MV-4-11 (cell line): ENCODE measurements around the gene MAPKAPK3.

ENCODE experiments used
- DNase-seq: peaks from one replicate; lab custom pipeline; 2025; lab: John Stamatoyannopoulos, UW

The MAPKAPK3 gene

GRCh38 chr3:50617096-50617791, at the start of gene MAPKAPK3:
Gene MAPKAPK3 (plus strand): TSS chr3:50617151. CDS start chr3:50617566, 415 bp downstream.
- peak; percentile 49 for DNase-seq

GRCh38 chr3:50567386-50568167, 49.4 kb upstream of the MAPKAPK3 start, which contains the start of gene C3orf18:
Gene C3orf18 (minus strand): TSS chr3:50567747. CDS start chr3:50565699, 2,048 bp downstream.
- peak; percentile 83 for DNase-seq

DNA sequence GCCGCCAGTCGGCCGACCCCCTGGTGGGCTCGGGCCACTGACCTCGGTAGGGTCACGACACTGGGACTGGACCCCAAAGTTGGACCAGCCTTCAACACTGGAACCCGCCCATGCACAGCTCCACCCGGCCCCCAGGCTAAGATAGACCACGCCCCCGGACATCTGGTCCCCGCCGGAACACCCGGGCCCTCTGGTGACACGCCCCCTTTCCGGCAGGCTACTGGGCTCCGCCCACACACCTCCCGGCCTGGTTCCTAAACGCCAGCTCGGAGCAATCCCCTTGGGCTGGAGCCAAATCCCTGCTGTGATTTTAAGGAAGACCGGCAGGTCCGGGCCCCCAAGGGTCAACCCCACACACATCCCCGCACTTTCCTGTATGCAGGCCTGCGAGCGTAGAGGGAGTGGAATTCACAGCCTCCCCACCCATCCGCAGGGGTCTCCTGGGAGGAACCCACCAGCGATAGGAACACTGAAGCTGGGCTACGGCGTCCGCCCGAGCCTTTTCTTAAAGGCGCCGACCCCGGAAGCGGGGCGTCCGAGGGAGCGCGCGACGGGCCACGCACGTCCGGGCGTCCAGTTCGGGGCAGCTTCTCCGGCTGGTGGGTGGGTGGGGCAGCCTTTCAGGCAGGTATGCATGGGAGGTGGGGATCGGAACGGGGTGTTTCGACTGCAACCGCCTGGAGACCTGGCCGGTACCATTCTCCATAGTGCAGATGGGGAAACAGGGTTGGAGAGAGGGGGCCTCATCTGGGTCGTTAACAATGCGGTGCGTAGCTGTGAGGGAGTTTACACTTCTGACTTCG, 47.8 kb upstream of the MAPKAPK3 start, which contains the start of gene HEMK1:
Gene HEMK1, plus strand, starts transcription at position 576 of the 803 bp plus-strand sequence. CDS start 1,583 bp downstream, outside the sequence.
- peak; percentile 91 for DNase-seq

DNA sequence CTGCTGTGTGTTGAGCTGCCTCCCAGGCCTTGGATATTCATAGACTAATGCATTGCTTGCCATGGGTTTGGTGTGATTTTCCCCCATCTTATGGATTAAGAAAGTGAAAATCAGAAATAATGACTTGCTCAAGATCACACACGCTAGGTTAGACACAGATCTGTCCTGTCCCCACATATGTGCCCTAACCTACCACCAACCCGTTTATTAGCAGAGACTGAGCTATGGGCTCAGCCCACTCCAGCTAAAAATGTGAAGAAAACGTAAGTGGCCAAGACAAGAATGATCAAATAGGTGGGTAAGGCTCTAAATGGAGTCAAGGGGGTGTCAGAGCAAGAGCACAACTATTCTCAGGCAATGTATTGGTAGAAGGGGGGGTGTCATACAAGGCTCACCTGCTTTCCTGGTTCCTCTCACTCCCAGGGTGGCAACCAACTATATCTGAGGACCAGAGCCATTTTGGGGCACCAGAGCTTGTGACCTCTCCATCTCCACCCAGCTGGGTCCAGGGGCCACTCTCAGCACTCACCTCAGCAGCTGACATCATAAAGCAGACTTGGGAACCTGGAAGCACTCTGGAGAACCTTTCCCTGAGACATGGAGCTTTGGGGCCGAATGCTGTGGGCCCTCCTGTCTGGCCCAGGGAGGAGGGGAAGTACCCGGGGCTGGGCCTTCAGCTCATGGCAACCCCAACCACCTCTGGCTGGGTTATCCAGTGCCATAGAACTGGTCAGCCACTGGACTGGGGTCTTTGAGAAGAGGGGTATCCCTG, 46.3 kb upstream of the MAPKAPK3 start:
- no peak for DNase-seq

DNA sequence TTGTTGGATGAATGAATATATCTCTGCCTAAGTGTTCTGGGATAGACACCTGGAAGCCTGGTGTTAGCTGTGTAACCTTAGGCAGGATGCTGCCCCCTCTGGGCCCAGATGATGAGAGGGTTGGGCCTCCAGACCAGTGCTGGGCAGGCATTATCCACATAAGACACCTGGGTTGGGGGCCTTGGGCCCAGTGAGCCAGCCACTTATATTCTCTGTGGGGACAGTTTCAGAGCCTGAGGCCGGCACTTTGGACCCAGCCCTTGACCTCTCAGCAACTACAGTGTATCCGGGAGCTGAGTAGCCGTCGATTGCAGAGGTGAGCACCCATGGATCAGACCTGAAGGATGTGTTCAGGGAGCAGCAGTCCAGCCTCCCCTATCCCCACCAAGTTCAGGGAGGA, 45.5 kb upstream of the MAPKAPK3 start:
- no peak for DNase-seq

- peak; percentile 75 for DNase-seq
Observed at GRCh38 chr3:50572158-50572557, 44.8 kb upstream of the MAPKAPK3 start.

DNA sequence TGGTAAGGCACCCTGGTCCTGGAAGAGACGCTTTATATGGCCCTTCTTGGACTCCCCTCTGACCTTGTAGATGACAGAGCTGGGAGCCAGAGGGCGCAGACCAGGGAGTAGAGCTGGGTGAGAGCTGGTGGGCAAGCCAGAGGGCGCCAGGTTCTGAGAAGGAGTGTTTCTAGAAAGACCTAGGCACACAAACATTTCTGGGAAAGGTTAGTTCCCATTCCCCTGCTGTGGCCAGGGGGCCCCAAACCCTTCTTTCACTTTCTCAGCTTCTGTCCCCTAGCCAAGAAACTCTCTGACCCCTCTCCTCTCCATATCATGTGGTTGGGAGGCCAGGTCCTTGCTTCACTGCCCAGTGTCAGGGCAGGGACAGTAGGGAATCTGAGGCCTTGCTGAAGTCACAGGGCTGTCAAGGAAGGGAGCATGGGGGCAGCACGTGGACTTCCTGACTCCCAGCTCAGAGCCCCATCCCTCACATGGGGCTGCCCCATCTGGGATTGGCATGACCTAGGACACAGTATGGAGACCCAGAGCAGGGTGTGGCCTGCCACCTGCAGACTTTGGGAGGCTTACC, 44.1 kb upstream of the MAPKAPK3 start:
- DNase-seq, result no peak

GRCh38 chr3:50573566-50574443, 43.1 kb upstream of the MAPKAPK3 start:
- no peak for DNase-seq

DNA sequence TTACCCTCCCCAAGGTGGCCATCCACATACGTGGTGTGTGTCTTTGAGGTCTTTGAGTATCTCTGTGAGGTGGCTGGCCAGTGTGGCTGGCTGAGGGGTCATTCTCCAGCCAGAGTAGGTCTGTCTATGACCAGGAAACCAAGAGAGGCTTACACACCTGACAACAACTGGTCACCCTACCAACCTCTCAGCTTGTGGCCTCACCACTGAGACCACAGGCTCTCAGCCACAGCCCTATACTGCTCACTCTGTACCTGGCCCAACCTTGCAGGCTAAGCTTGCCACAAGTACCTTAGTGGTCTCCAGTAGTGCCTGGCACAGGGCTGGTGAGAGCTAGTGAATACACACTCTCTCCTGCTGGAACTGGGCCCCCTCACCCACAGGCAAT, 42.5 kb upstream of the MAPKAPK3 start:
- no peak for DNase-seq

DNA sequence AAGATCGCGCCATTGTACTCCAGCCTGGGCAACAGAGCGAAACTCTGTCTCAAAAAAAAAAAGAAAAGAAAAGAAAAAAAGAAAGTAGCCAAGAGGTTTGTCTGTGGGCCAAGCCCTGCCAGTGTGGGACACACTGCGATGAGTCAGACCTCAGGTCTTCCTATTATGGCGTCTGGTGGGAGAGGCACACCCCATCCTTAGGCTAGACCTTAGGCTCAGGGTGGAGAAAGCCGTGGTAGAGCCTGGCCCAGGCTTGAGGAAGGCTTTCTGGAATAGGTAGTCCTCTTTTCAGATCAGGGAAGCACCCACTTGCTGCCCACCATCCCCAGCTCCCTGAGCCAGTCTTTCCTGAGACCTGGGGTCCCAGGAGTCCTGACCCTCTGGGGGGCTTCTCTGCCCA, 41.6 kb upstream of the MAPKAPK3 start:
- DNase-seq, result peak; percentile 32

DNA sequence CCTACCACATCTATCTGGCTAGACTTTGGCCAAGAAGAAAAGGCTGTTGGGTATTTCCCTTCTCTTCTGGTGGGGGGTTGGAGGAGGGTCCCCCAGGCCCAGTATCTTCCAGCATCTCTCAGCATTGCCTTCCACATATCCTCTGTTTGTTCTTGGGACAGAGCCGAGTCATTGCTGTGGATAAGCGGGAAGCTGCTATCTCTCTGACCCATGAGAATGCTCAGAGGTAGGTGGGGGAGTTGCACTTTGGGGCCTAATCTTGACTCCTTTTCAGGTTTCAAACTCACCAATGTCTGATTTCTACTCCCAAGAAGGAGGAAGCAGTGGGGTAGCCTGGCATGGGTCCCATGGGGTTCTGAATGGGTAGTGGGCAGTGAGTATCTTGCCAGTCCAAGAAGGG, 39.6 kb upstream of the MAPKAPK3 start:
- no peak for DNase-seq

GRCh38 chr3:50580683-50581458, 36.1 kb upstream of the MAPKAPK3 start:
- DNase-seq, result no peak

DNA sequence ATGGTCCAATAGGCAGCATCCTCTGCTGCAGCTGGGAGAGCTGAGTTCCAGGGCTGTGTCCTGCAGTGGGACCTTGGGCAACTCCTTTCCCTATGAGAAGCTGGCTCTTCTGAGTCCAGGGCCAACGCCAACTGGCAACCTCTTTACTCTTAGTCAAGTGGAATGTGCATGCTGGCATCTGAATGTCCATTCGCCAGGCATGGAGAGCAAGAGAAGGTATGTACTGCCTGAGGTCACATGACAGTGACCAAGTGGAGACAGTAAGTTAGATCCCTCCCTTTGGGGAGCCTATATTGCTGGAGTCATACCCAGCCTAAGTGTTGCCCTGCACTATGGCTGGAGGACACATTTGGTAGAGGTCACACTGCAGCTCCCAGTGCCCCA, 35.5 kb upstream of the MAPKAPK3 start:
- DNase-seq, result no peak

DNA sequence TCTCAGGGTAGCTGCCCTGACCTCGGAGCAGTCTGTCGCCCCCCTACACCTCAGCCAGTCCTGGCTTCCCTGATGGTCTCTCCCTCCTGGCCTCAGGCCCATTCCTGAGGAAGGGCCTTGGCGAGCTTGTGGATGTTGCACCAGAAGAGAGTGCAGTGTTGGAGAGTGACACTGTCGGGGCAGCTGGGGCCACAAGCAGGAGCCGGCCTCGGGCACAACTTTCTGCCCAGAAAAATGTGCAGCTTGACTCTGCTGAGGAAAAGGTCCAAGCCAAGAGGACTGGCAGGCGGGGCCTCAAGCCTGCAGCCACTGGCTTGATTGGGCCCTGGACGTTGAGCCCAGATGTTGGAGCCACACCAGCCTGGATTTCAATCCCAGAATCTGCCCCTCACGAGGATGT, 34.9 kb upstream of the MAPKAPK3 start:
- DNase-seq, result no peak

DNA sequence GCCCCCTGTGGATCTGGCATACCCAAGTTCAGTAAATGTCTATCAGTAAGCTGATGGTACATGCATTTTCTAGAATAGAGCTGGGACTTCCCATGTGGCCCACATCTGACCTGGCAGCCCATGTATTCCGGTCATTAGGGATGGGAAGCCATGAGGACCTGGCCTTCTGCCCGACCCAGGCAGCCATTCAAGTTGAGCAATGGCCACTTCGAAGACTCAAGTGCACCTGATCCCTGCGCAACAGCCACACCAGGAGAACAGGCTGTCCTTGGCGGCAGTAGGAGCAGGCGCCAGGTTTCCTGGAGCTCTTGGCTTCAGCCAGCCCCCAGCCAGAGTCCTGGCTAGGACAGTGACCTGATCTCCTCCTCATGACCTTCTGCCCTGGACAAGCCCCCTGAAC, 33.1 kb upstream of the MAPKAPK3 start:
- no peak for DNase-seq

- DNase-seq, result no peak
Observed at GRCh38 chr3:50584391-50584790, 32.6 kb upstream of the MAPKAPK3 start.

DNA sequence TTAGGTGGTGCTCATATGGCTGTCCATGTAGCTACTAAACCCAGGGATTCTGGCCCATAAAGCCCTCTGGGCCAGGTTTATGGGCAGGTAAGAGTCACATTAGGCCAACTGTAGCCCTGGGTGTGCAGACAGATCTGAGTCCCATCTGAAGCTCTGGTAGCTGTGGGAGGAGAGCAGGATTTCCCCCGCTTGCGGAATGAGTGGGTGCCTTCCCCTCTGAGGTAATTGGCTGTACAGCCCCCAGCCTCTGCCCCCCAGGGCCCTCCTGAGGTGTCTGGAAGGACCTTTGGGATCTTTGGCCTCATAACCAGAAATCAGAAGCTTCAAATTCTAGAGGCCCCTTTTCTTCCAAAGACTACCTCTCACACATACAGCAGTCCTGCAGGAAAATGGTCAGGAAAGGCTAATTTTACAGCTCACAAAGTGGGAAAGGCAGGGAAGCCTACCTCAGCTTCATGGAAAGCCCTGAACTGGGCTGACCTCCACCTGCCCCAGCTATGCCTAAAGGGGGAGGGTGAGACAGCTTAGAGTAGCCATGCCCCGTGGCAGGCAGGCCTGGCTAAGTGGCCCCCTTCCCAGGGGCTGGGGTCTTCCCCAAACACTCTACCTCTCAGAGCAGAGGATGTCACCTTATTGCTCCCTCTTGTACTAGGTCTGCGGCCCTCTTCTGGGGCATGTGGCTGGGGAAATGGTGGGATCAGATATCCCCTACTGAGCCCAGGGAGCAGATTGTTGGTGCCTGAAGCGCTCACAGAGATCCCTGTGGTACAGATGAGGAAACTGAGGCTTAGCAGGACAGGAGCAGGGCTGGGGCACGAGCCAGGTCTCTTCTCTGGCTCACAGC, 30.8 kb upstream of the MAPKAPK3 start:
- no peak for DNase-seq

- no peak for DNase-seq
Observed at GRCh38 chr3:50586763-50587070, 30.2 kb upstream of the MAPKAPK3 start.

GRCh38 chr3:50587373-50587772, 29.6 kb upstream of the MAPKAPK3 start:
- DNase-seq, result no peak
